Heart right ventricle (tissue), 16 donors: ENCODE measurements around the gene RIOK2. TPM values are rescaled to one million over a fixed set of nuclear protein-coding genes. Genes with fewer than 3 reads are reported as not detected.
"Not testable (repeated sequence)": the region's sequence is repeated elsewhere in the genome, so short reads cannot be mapped to it uniquely, and the experiment has no call there.

Source experiments
- ATAC-seq, 8 donors: fragments of 200-7000 bp; cut with Tn5 transposase; one replicate each; pipeline ENCODE4 v1.9.1; 2020; ENCODE audit warnings: mild to moderate bottlenecking in 8 of 8, moderate library complexity in 8 of 8, moderate number of reproducible peaks in 1 of 8
- DNase-seq, 2 donors: peaks; one replicate each; pipeline ENCODE4 v3.0.0-alpha.2; 2020
- H3K27ac ChIP-seq, 10 donors: fragments of 200-600 bp; sonication (generic) in 2 of 10; one replicate each; pipeline versions ENCODE4 v1.5.0 to v1.8.0; 2020 to 2022; ENCODE audit warnings: mild to moderate bottlenecking in 3 of 10
- H3K27me3 ChIP-seq, 7 donors: fragments of 200-600 bp; one replicate each; pipeline ENCODE4 v1.8.0; 2021 to 2022; ENCODE audit warnings: mild to moderate bottlenecking in 2 of 7
- H3K36me3 ChIP-seq, 9 donors: fragments of 200-600 bp; sonication (generic) in 1 of 9; one replicate each; pipeline versions ENCODE4 v1.5.0 to v1.8.0; 2020 to 2022; ENCODE audit warnings: mild to moderate bottlenecking in 2 of 9
- H3K4me1 ChIP-seq, 9 donors: fragments of 200-600 bp; sonication (generic) in 1 of 9; one replicate each; pipeline versions ENCODE4 v1.5.0 to v1.8.0; 2020 to 2022; ENCODE audit warnings: mild to moderate bottlenecking in 4 of 9
- H3K4me3 ChIP-seq, 10 donors: fragments of 200-600 bp; sonication (generic) in 2 of 10; one replicate each; pipeline versions ENCODE4 v1.5.0 to v1.8.0; 2020 to 2022; ENCODE audit warnings: mild to moderate bottlenecking in 7 of 10, moderate library complexity in 2 of 10
- H3K9me3 ChIP-seq, 11 donors: fragments of 200-600 bp in 10 of 11; sonication (generic) in 2 of 11; one replicate each; pipeline versions ENCODE4 v1.5.0 to v1.8.0; 2013 to 2022; ENCODE audit warnings: mild to moderate bottlenecking in 2 of 11, control low read depth in 1 of 11, moderate library complexity in 1 of 11
- CTCF ChIP-seq, 9 donors: fragments of 200-600 bp; sonication (generic) in 2 of 9; IDR thresholded peaks; one replicate each; pipeline versions ENCODE4 v1.5.0 to v1.8.0; 2021 to 2022; ENCODE audit warnings: antibody characterized with exemption in 9 of 9, mild to moderate bottlenecking in 5 of 9, moderate library complexity in 1 of 9
- WGBS, 2 donors: extraction: QIAGEN DNeasy Blood & Tissue Kit; methylation state at CpG; one replicate each; pipeline ENCODE4 v1.1.7; 2013; ENCODE audit warnings: inconsistent platforms in 1 of 2; 5-methylcytosine and 5-hydroxymethylcytosine counted together
- intact Hi-C, 10 donors: fragments of 100-400 bp; cut with DNase I; formaldehyde crosslinking; loops; one replicate each; pipeline versions ENCODE4 v1.11.1 to v1.14.2; 2022
- polyA plus RNA-seq, 2 donors: library from polyadenylated mRNA; stranded (reverse); fragments of 200-250 nt; gene quantifications; one replicate each; pipeline ENCODE4 v1.2.3, GENCODE V29; 2013
- total RNA-seq, 10 donors: library from RNA; stranded (reverse); fragmentation: NEBNext Ultra II Directional in 3 of 10; extraction: Animal tissue kit (Norgen Biotek cat#: 25700) in 3 of 10; gene quantifications; one replicate each; pipeline versions ENCODE4 v1.2.1 to v1.2.4, GENCODE V29; 2021 to 2023
- donor health status: Arrhythmogenic right ventricular cardiomyopathy.
- donor health status: ischemic (EF 13 %, LVEDD 7.1; RV severe dilation, severe dysfunction).
- donor health status: healthy with polysubstance abuse.
- donor health status: DM: no; HTN: yes; CAD: no.
- donor health status: DM: no; HTN: no; CAD: no.
- donor health status: ischemic (EF 25% LVEDD 6.9; RV normal size, moderate dysfunction).
- donor health status: ischemic (EF 25% LVEDD 5.7; RV mildly dilated, moderate dysfunction).
- donor health status: healthy.
- donor health status: DM: yes; HTN: yes; CAD: no.
- donor health status: Ischemic cardiomyopathy.
- donor health status: ischemic (EF 35%, LVEDD 5.7; RV mildly dilated, moderate dysfunction).
- donor health status: nonischemic (EF 11% LVEDD 7.7; RV severe dilation, severe dysfunction).
- donor health status: DM: yes; HTN: yes; CAD: no.
- donor health status: PGD.
- donor health status: ischemic (EF 29% LVEDD 5.4; RV normal size, mild dysfunction).
- donor health status: nonischemic (EF 23%, LVEDD 6.1; RV moderate dilation, normal function).

The RIOK2 gene
- total and polyA plus RNA-seq, 12 donors = 7.9 to 24.5 (median 19.7) TPM

- ATAC-seq (no peak), DNase-seq (no peak)
- Histone ChIP-seq H3K27me3 (no peaks in the 10 kb centered on the region), H3K9me3 (peaks cover 0 to 20% (median 0%) of the 10 kb centered on the region in 11 donors), H3K27ac (no peak overlapping the region), H3K4me1 (peaks cover 0 to 8% (median 0%) of the 10 kb centered on the region in 9 donors), H3K4me3 (no peak overlapping the region), H3K36me3 (no peaks in the 10 kb centered on the region)
- 67 to 77% methylated on average over 4 of the region's 4 CpGs for WGBS, 2 donors
- TF ChIP-seq CTCF (IDR thresholded peaks at IDR 0.05) = no peak
- intact Hi-C loops = no loop called here
Measured at GRCh38 chr5:97193355-97193688, 10.3 kb upstream of the RIOK2 start.

- Histone ChIP-seq H3K9me3 (peaks cover 0 to 20% (median 0%) of the 10 kb centered on the region in 11 donors), H3K4me3 (no peak overlapping the region), H3K27ac (no peak overlapping the region), H3K36me3 (no peaks in the 10 kb centered on the region), H3K27me3 (no peaks in the 10 kb centered on the region), H3K4me1 (peaks cover 0 to 8% (median 0%) of the 10 kb centered on the region in 9 donors)
- 58 to 65% methylated on average over 5 of the region's 5 CpGs for WGBS, 2 donors
- TF ChIP-seq CTCF (IDR thresholded peaks at IDR 0.05) = no peak
- no peak for ATAC-seq
- intact Hi-C loops = no loop called here
- no peak for DNase-seq
Measured at GRCh38 chr5:97192580-97193354, 9.7 kb upstream of the RIOK2 start.

GRCh38 chr5:97191893-97192292, 8.8 kb upstream of the RIOK2 start:
- no peak overlapping the region for H3K4me3 ChIP-seq
- ATAC-seq (no peak), DNase-seq (no peak)
- H3K9me3 ChIP-seq = peaks cover 0 to 20% (median 0%) of the 10 kb centered on the region in 11 donors
- no peak for TF ChIP-seq CTCF (IDR thresholded peaks at IDR 0.05)
- intact Hi-C loops = no loop called here
- no peaks in the 10 kb centered on the region for H3K36me3 ChIP-seq
- no peaks in the 10 kb centered on the region for H3K27me3 ChIP-seq
- peaks cover 0 to 8% (median 0%) of the 10 kb centered on the region in 9 donors for H3K4me1 ChIP-seq
- no peak overlapping the region for H3K27ac ChIP-seq
- 83 to 84% methylated on average over 2 of the region's 2 CpGs for WGBS, 2 donors

GRCh38 chr5:97189523-97189922, 6.5 kb upstream of the RIOK2 start:
- H3K27ac ChIP-seq, intact Hi-C loops, H3K27me3 ChIP-seq, H3K36me3 ChIP-seq, ATAC-seq, DNase-seq, H3K4me3 ChIP-seq, H3K4me1 ChIP-seq: not testable (repeated sequence)
- peaks cover 0 to 20% (median 0%) of the 10 kb centered on the region in 11 donors for H3K9me3 ChIP-seq
- 90 to 96% methylated on average over 1 of the region's 1 CpG for WGBS, 2 donors

GRCh38 chr5:97183930-97184213, 825 bp upstream of the RIOK2 start:
- Histone ChIP-seq H3K36me3 (peaks cover 0 to 8% (median 0%) of the 10 kb centered on the region in 9 donors), H3K9me3 (no peaks in the 10 kb centered on the region), H3K4me3 (peak overlapping the region; percentile 50 to 85 (median 76)), H3K27ac (peak overlapping the region; percentile 84 to 97 (median 90)), H3K4me1 (peaks cover 2 to 31% (median 26%) of the 10 kb centered on the region in 9 donors), H3K27me3 (no peaks in the 10 kb centered on the region)
- ATAC-seq (no peak), DNase-seq (no peak)
- intact Hi-C loops = no loop called here
- WGBS, 2 donors = 46 to 55% methylated on average over 6 of the region's 6 CpGs
- TF ChIP-seq CTCF (IDR thresholded peaks at IDR 0.05) = no peak
